Glomerular endothelial cell (primary cell): ENCODE results near the gene MBNL2. TPM values are rescaled to one million over a fixed set of nuclear protein-coding genes. Genes with fewer than 3 reads are reported as not detected.

Experiments
- DNase-seq: peaks from one replicate; pipeline ENCODE4 v3.0.0-alpha.2; 2011; ENCODE audit warnings: low read depth, low spot score; ENCODE audit errors: extremely low read depth
- total RNA-seq: library from RNA; depleted of rRNA; stranded (reverse); fragments of >200 nt; gene quantifications from 2 replicates; pipeline ENCODE4 v1.2.3, GENCODE V29; 2015

Gene MBNL2
- total RNA-seq, 1 donor from 2014 or later: 110 TPM

DNA sequence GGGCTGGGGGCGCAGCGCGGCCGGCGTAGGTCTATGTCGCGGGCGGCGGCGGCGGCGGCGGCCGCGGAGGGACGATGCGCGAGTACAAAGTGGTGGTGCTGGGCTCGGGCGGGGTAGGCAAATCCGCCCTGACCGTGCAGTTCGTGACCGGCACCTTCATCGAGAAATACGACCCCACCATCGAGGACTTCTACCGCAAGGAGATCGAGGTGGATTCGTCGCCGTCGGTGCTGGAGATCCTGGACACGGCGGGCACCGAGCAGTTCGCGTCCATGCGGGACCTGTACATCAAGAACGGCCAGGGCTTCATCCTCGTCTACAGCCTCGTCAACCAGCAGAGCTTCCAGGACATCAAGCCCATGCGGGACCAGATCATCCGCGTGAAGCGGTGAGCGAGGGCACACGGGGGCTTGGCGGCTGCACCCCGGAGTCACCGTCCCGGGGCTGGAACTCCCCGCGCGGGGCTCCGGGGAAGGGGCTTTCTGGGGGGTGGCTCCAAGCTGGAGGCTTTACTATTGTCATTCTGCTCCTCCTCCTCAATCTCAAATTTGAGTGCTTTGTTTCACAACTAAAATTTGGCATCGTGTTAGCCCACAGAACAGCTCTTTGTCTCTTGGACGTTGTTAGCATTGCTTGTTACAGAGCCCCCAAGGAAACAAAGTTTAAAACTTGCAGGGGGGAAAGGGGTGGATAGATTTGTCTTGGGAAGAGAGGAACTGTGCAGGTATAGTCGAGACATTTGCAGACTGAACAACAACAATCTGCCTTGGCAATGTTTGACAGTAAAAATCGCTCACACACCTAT is 212.5 kb downstream of the MBNL2 start:
- no peak for DNase-seq

DNA sequence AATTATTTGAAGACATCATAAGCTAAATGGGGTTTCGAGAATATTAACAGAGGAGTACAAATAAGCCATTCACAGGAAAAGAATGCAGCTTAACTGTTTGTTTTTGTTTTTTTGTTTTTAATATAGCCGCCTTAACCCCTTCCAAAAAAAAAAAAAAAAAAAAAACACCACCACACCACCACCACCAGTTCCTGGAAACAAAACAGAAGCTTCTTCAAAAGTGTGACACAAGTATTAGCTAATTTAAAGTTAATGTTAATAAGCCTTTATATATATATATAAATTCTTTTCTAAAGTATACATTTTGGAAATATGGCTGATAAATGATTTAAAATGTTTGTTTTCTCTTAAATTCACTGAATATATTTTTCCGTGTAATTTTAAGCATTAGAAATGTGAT is 213.2 kb downstream of the MBNL2 start:
- no peak for DNase-seq

DNA sequence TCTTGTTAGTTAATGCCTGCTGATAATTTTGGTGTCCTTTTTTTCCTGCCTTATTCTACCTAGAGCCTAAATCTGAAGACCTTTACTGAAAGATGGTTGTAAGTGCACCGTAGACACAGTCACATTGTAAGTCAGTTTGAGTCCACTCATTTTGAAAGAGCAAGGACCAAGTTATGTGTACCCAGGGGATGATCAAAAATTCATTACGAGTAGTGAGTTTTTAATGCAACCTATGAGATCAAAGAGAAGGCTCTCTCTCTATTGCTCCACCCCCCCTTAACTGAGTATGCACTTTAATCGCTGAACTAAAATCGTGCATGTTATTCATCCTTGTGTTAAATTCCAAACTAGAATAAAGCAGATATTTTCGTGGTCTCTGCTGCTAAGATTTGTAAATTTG is 213.7 kb downstream of the MBNL2 start:
- no peak for DNase-seq

DNA sequence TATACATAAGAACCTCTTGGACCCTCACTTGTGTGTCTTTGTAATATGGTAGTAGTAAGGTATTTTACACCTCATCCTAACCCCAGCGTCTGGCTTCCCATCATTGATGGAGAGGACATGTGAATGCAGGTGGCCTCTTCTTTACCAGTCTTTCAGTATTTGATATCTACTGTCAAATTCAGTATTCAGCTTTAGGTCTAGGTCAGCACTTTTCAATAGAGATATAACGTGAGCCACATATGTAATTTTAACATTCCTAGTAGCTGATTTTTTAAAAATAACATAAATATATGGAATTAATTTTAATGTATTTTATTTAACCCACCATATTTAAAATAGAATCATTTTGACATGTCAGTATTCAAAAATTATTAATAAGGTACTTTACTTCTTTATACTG is 214.7 kb downstream of the MBNL2 start:
- no peak for DNase-seq

DNA sequence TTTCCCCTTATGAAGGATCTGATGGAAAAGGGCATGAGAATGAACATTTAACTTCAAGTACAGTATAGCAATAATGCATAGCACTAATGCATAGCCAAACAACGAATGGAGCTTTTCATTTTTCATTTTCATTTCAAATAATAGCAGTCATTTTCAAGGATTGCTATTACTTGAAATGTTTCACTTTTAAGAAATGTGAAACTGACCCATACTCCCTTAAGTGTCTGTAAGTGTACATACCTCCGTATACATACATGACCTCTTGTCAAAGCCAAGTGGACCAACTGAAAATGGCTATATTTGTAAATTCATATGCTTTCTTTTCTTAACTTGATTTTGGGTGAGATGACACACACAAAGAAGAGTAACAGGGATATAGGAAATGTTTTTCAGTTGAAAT is 215.6 kb downstream of the MBNL2 start:
- DNase-seq: no peak

DNA sequence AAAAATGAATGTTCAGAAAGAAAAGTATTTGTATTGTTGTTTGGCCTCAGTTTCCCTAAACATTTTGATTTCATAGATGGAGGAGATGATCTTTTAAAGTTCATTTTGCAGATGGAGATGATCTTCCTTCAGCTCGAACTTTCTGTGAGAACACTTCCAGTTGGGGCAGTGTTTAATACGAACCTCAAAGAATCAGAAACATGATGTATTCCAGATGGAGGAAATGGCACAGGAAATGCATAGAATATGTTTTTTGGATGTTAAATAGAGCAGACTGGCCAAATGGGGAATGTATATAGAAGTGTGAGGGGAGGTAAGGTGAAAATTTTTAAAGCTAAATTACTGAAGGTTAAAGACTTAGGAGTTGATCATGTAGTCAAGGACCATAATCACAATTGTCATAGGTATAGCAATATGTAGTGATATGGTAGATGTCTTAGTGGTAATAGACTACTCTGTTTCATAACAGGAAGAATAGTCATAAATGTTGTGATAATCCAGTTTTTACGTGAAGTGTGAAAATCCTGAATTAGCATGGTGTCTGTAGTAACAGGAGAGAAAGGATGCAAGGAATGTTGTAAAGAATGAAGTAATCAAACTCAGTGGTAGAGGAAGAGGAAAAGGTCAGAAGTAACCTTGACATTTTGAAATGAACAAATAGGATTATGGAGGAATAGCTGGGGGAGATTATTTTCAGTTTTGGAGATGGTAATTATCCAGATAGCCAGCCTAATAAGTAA is 216.9 kb downstream of the MBNL2 start:
- DNase-seq: no peak

DNA sequence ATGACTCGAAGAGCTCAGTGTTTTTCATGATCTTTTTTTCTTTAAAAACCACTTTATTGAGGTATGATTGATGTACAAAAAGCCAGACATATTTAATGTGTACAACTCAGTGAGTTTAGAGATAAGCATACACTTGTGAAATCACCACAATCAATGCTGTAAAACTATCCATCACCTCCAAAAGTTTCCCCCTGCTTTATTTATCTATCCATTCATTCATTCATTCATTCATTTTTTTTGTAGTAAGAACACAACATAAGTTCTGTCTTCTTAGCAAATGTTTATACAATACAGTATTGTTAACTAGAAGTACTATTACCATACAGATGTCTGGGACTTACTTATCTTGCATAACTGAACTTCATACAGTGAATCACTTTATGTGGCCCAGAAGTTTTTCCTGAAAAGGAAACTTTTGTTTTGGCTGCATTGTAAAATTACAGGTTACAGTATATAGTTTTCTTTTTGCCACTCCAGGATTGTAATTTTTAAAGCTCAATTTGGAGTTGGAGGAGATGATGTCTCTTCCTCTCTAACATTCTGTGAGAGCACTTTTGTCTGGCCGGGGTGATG is 218.6 kb downstream of the MBNL2 start:
- no peak for DNase-seq

DNA sequence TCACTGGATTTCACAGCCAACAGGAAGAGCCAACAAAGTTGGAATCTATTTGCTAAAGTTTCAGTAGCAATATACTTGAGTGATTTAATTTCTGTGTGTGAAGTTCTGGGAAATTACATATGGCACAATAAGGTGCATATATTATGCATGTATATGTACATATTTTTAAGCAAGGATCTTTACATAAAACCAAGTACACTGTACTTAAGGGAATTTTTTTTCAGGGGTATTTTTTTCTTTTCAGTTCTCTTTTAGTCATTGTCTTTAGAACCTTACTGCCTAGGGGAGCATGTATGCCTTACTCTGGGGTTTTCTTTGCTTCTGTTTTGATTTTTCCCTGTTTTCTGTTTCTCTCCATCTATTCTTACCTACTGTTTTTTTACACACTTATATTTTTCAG is 219.2 kb downstream of the MBNL2 start:
- DNase-seq: no peak

Other genes with a start within 250 kb of the MBNL2 start
- gene OXGR1, start 227.9 kb upstream of the MBNL2 start, total RNA-seq: not detected in 2 replicates
- 40.0 and 47.9 TPM in 2 replicates for gene RAP2A, start 211.8 kb downstream of the MBNL2 start, total RNA-seq